Measurements from ENCODE around the gene ZNF548.

Gene ZNF548

DNA sequence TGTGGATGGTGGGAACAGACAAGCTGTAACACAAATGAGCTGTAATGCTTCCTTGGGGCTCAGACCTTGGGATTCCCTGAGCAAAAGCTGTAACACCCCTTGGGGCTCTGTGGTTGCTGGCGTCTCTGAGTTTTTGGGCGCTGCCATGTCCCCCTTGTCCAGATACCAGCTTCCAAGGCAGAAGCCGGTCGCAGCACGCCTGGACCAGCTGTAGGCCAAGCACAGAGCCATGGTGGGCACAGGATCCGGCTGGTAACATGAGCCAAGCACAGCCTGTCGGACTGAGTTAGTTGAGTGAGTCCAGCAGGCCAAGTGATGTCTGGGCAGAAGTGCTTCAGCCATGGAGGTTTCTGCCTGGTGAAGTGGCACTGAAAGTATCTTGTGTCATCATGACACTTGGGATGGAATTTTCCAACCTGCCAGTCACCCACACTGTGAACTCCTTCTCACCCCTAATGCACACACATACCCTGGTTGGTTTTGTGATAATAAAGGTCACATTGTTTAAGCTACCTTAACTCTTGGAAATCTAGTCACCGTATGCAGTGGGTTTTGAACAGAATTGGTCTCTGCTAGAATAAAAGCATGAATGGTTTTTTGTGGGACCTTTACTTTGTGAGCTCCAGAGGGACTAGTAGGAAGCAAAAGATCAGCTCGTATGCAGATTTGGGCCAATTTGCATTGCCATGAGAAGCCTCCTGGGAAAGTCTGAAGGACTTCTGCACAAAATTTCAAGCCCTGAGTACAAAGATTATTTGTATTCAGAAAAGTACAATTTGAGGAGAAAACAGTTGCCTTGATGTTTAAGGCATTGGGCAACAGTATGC lies 14.3 kb downstream of the ZNF548 start:
- no peak for DNase-seq

DNA sequence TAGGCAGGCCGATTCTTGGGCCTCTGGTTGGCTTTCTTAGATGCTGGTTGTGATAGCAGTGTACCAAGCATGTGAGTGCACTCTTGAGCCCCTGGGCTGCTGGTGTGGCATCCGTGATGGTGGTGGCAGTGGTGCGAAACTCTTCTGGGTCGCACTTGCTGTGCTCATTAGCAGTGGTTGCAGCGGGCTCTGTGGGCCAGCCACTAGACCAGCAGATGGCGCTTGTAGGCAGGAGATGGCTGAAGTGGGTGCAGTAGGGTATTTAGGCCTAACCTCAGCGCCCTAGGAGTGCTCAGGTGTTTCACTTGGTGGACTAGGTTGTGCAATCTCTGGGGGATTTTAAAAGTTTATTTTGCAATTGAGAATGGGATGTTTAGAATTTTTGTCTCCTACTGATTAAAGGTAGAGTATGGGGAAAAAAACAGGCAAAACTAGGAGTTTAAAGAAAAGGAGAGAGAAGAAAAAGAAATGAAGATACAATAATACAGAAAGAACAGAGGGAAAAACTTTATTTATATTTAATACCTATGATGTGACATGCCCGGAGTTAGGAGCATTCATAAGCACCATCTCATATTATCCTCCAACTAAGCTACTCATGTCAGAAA lies 17.0 kb downstream of the ZNF548 start:
- peak; percentile 59 to 61 for DNase-seq

- peak; percentile 80 to 86 for DNase-seq
Measured at GRCh38 chr19:57410877-57411671, 21.4 kb downstream of the ZNF548 start, which contains the start of gene ZNF17. TSS of gene ZNF17 (plus strand) at chr19:57411161. CDS start at chr19:57413616, 2,455 bp downstream.

DNA sequence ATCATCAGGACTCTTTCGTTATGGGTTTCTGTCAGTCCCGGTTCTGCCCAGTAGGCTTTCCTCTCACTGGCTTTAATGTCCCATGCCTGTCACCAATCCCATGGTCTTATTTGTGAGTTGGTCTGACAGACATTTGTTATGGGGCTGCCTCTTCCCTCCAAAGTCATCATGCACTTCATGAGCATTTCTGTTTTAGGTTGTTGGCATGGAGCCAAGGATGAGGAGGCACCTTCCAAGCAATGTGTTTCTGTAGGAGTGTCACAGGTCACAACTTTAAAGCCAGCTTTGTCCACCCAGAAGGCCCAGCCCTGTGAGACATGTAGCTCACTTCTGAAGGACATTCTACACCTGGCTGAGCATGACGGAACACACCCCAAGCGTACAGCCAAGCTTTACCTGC lies 29.8 kb downstream of the ZNF548 start:
- no peak for DNase-seq

- DNase-seq, result no peak
Measured at GRCh38 chr19:57421037-57421436, 31.4 kb downstream of the ZNF548 start.

GRCh38 chr19:57434386-57435061 lies 44.9 kb downstream of the ZNF548 start:
- DNase-seq, result no peak

DNA sequence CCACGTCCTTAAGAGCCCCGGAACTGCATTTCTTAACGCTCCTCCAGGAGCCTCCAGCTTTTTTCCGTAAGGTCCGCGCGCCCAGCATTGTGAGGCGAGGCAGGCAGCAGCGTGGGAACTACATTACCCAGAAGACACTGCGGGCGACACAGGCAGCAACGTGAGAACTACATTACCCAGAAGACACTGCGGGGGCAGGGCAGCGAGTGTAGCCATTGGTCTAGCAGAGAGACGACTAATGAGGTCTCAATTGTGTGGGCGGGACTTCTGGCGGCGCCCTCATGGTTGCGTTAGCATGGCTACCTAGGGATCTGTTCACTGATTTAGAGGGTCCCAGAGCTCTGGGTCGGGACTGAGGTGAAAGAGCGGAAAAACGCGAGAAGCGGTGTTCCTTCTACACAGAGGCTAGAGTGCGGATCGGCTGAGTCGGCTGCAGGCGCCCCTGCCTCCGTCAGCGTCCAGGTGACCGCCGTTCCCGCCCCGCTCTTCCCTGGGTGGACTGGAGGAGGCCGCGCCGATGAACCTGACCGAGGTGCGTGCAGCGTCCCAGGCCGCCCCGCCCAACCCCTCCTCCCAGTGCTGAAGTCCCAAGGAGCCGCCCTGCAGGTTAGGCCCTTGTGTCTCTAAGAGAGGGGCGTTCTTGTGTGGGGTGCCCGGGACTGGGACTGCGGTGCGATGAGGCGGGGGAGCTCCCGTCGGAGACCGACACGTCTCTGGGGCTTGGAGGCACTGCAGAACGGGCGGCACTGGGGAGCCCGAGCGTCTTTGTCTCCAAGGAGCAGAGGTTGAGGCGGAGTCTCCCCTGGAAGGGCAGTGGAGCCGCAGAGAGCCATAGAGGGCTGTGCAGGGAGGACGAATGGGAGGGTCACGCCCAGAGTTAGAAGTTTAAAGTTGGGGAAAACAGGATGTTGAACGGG lies 45.7 kb downstream of the ZNF548 start, which contains the start of gene ZNF749:
ZNF749 (plus strand) TSS at position 264 of the 917 bp plus-strand sequence; CDS start at position 518, 254 bp downstream.
- peak; percentile 86 to 94 for DNase-seq

- DNase-seq, result no peak
Measured at GRCh38 chr19:57436417-57436816, 46.8 kb downstream of the ZNF548 start.

DNA sequence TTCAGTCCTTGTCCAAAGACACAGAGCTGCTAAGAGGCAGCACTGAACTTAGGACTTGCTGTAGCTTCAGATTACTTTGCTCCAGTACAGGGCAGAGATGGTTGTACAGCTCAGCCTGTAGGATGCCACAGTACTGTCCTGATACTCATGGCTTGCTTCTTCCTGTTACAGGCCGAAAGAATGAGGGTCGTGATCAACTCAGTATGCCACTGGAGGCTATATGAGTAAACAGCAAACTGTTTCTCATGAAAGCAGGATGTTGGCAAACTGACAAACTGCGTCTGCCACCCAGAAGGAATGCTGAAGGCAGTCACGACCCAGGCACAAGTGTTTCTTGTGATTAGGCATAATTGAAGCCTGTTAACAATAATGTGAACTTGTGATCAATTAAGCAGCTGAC lies 48.3 kb downstream of the ZNF548 start:
- DNase-seq, result no peak

GRCh38 chr19:57438925-57439324 lies 49.3 kb downstream of the ZNF548 start:
- DNase-seq, result no peak

DNA sequence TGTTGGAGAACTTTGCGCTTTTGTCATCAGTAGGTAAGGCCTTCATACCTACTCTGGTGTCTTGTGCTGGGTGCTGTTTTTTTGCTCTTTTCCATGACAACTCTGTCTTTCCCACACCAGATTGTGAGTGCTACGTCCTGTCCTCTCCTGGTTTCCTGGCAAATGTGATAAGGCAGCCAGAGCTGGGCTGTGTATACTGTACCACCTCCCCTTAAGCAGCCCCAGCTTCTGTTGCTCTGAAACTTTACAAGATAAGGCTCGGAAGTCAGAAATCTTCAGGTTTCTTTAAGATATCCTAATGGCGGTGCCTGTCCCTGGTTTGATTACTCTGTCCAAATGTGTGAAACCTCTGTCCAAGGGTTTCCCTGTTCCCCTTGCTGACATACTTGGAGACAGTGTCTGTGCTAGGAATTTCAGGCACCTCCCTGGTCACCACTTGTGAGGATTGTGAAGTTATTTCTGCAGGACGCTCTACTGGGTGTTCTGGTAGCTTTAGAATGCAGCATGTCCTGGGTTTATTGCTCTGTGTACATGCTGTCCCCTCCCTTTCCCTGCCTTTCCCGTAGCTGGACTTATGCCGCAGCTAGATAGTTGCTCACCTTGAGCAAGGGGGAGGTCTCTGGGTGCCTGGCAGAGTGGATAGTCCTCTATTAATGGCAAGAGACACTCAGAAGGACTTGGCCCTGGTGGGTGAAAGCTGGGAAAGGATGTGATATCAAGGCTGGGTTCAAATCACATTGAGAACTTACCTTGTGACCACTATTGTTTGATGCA lies 52.5 kb downstream of the ZNF548 start:
- no peak for DNase-seq

- no peak for DNase-seq
Measured at GRCh38 chr19:57443121-57443696, 53.6 kb downstream of the ZNF548 start.

DNA sequence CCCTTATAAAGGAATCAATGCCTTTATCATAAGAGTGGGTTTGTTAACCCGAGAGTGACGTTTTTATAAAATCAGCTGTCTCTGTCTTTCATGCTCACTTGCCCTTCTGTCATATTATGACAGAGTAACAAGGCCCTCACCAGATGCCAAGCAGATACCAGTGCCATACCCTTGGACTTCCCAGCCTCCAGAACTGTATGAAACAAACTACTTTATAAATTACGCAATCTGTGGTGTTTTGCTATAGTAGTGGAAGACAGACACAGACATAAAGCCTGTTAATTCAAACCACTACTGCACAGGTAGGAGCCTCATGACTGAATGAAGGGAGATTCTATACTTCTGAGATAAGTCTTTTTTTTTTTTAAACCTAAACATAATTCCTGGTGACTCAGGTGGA lies 62.7 kb downstream of the ZNF548 start:
- no peak for DNase-seq

Data from stimulated activated CD4-positive, alpha-beta T cell treated with anti-CD3 and anti-CD28 coated beads, Interleukin-2, amount 100 ng/mL, for 48 hours (primary cell).